H1 (cell line): ENCODE data around the gene RIN3. TPM values are rescaled to one million over a fixed set of nuclear protein-coding genes. Genes with fewer than 3 reads are reported as not detected.

ENCODE experiments used
- CTCF ChIA-PET: fragments of 300-600 bp; sonication (Branson Sonifier 250); formaldehyde crosslinking; loops from one replicate; lab custom pipeline; 2021; ENCODE audit not compliant: partially characterized antibody; lab: Charles Lee
- POLR2A ChIA-PET: fragments of 300-600 bp; sonication (Branson Sonifier 250); formaldehyde crosslinking; loops from one replicate; lab custom pipeline; 2021; ENCODE audit warnings: inconsistent platforms; ENCODE audit not compliant: partially characterized antibody; lab: Charles Lee
- DNase-seq, 2 experiments: peaks; one replicate each; pipeline versions ENCODE4 v3.0.0 to v3.0.0-alpha.2; 2010 to 2022; ENCODE audit warnings: low spot score in 2 of 2, low read depth in 1 of 2, mixed read lengths in 1 of 2
- FAIRE-seq: peaks from 2 replicates; lab custom pipeline; 2011; peaks lifted over from hg19 to GRCh38; lab: Jason Lieb, UNC
- H2AFZ ChIP-seq: 2 replicates; pipeline ENCODE4 v1.8.1; 2012; ENCODE audit warnings: low read length, inconsistent platforms
- H2AK5ac ChIP-seq: 2 replicates; pipeline ENCODE4 v1.6.1; 2013; ENCODE audit warnings: low read depth, low read length
- H2BK120ac ChIP-seq: replicated peaks from 2 replicates; pipeline ENCODE3; 2013; ENCODE audit warnings: low read depth, low read length, inconsistent platforms
- H2BK12ac ChIP-seq: 2 replicates; pipeline ENCODE4 v1.6.1; 2013; ENCODE audit warnings: low read depth, low read length
- H2BK15ac ChIP-seq: 2 replicates; pipeline ENCODE4 v1.6.1; 2013; ENCODE audit warnings: low read length
- H2BK20ac ChIP-seq: 2 replicates; pipeline ENCODE4 v1.6.1; 2013; ENCODE audit warnings: low read length
- H2BK5ac ChIP-seq: 2 replicates; pipeline ENCODE4 v1.6.1; 2013; ENCODE audit warnings: low read depth, low read length
- H3K14ac ChIP-seq: 2 replicates; pipeline ENCODE4 v1.6.1; 2013; ENCODE audit warnings: inconsistent platforms; ENCODE audit not compliant: insufficient read length
- H3K18ac ChIP-seq: 2 replicates; pipeline ENCODE4 v1.6.1; 2013; ENCODE audit warnings: low read length; ENCODE audit errors: extremely low read depth
- H3K23ac ChIP-seq: 2 replicates; pipeline ENCODE4 v1.6.1; 2013; ENCODE audit warnings: inconsistent platforms; ENCODE audit not compliant: insufficient read length
- H3K23me2 ChIP-seq: 2 replicates; pipeline ENCODE4 v1.6.1; 2013; ENCODE audit warnings: low read depth, low read length
- H3K27ac ChIP-seq: 2 replicates; pipeline ENCODE4 v1.6.1; 2011; ENCODE audit warnings: low read depth, low read length, inconsistent platforms
- H3K27me3 ChIP-seq, 4 experiments: replicated peaks in 1 of 4; 1 replicate in 1 of 4; 2 replicates in 3 of 4; pipeline versions ENCODE4 v1.6.1 to v1.8.1; 2011 to 2013; ENCODE audit warnings: low read length in 3 of 4, mild to moderate bottlenecking in 3 of 4, inconsistent platforms in 2 of 4, mixed read lengths in 2 of 4, moderate library complexity in 1 of 4; ENCODE audit not compliant: control insufficient read depth in 3 of 4, insufficient read depth in 3 of 4; ENCODE audit errors: extremely low read depth in 1 of 4
- H3K36me3 ChIP-seq, 4 experiments: 2 replicates each; pipeline versions ENCODE4 v1.6.1 to v1.8.1; 2011 to 2013; ENCODE audit warnings: mild to moderate bottlenecking in 4 of 4, low read length in 3 of 4, moderate library complexity in 2 of 4, control low read depth in 1 of 4, inconsistent platforms in 1 of 4; ENCODE audit not compliant: insufficient read depth in 4 of 4, control insufficient read depth in 2 of 4
- H3K4ac ChIP-seq: replicated peaks from 2 replicates; pipeline ENCODE3; 2013; ENCODE audit warnings: low read length, low read depth, mixed read lengths, inconsistent platforms; ENCODE audit not compliant: insufficient read length
- H3K4me1 ChIP-seq, 4 experiments: replicated peaks in 1 of 4; 1 replicate in 1 of 4; 2 replicates in 3 of 4; pipeline versions ENCODE4 v1.6.1 to v1.8.1; 2011 to 2013; ENCODE audit warnings: low read length in 3 of 4, inconsistent platforms in 2 of 4, mixed read lengths in 1 of 4; ENCODE audit not compliant: insufficient read depth in 4 of 4, control insufficient read depth in 3 of 4
- H3K4me2 ChIP-seq, 2 experiments: 2 replicates each; pipeline versions ENCODE4 v1.6.1 to v1.8.1; 2011 to 2013; ENCODE audit warnings: low read depth in 2 of 2, low read length in 2 of 2, control low read depth in 1 of 2, inconsistent platforms in 1 of 2, mild to moderate bottlenecking in 1 of 2; ENCODE audit not compliant: insufficient read depth in 1 of 2
- H3K4me3 ChIP-seq, 4 experiments: fragments of 200-600, 300-600 bp in 1 of 4; sonication (generic), shearing (Covaris generic), sonication (Bioruptor Twin) in 1 of 4; 2 replicates each; pipeline versions ENCODE4 v1.5.1 to v1.8.1; 2011 to 2016; ENCODE audit warnings: low read length in 4 of 4, low read depth in 3 of 4, control low read depth in 2 of 4, inconsistent platforms in 2 of 4, mild to moderate bottlenecking in 2 of 4, mixed read lengths in 1 of 4, moderate library complexity in 1 of 4; ENCODE audit not compliant: insufficient read depth in 2 of 4; ENCODE audit errors: extremely low read depth in 1 of 4
- H3K56ac ChIP-seq: replicated peaks from 2 replicates; pipeline ENCODE3; 2013; ENCODE audit warnings: low read depth, mild to moderate bottlenecking, mixed read lengths, low read length, inconsistent platforms; ENCODE audit not compliant: insufficient read length
- H3K79me1 ChIP-seq: 2 replicates; pipeline ENCODE4 v1.6.1; 2013; ENCODE audit warnings: low read depth, low read length, control low read depth
- H3K79me2 ChIP-seq, 2 experiments: 2 replicates each; pipeline versions ENCODE4 v1.6.1 to v1.8.1; 2012 to 2013; ENCODE audit warnings: low read length in 2 of 2, mild to moderate bottlenecking in 2 of 2, inconsistent platforms in 1 of 2; ENCODE audit not compliant: insufficient read depth in 2 of 2, control insufficient read depth in 1 of 2
- H3K9ac ChIP-seq, 4 experiments: replicated peaks in 1 of 4; 1 replicate in 1 of 4; 2 replicates in 3 of 4; pipeline versions ENCODE4 v1.6.1 to v1.8.1; 2011 to 2013; ENCODE audit warnings: low read depth in 3 of 4, low read length in 3 of 4, control low read depth in 2 of 4, mild to moderate bottlenecking in 2 of 4, moderate library complexity in 2 of 4, inconsistent platforms in 1 of 4; ENCODE audit errors: extremely low read depth in 1 of 4
- H3K9me3 ChIP-seq, 2 experiments: 2 replicates each; pipeline versions ENCODE4 v1.6.1 to v1.8.1; 2012 to 2013; ENCODE audit warnings: mild to moderate bottlenecking in 2 of 2, moderate library complexity in 2 of 2, control low read depth in 1 of 2, inconsistent platforms in 1 of 2, low read depth in 1 of 2, low read length in 1 of 2, mixed read lengths in 1 of 2; ENCODE audit not compliant: insufficient read depth in 2 of 2
- H4K20me1 ChIP-seq, 2 experiments: replicated peaks in 1 of 2; 2 replicates each; pipeline versions ENCODE3 to v1.8.1; 2011 to 2013; ENCODE audit warnings: inconsistent platforms in 2 of 2, low read length in 2 of 2, mild to moderate bottlenecking in 1 of 2; ENCODE audit not compliant: insufficient read depth in 2 of 2, control insufficient read depth in 1 of 2
- H4K5ac ChIP-seq: 2 replicates; pipeline ENCODE4 v1.6.1; 2013; ENCODE audit warnings: low read length, low read depth, mixed read lengths, inconsistent platforms; ENCODE audit not compliant: insufficient read length
- H4K8ac ChIP-seq: 2 replicates; pipeline ENCODE4 v1.8.0; 2013; ENCODE audit warnings: mild to moderate bottlenecking, moderate library complexity, low read length, inconsistent platforms; ENCODE audit not compliant: insufficient read depth; ENCODE audit errors: extremely low read depth
- H4K91ac ChIP-seq: replicated peaks from 2 replicates; pipeline ENCODE3; 2013; ENCODE audit warnings: low read length, mixed read lengths, inconsistent platforms; ENCODE audit not compliant: insufficient read length
- CBX8 ChIP-seq: fragments of 300-800, 300-1000 bp; sonication (generic); IDR thresholded peaks from 2 replicates; pipeline ENCODE4 v1.7.1; 2016; ENCODE audit warnings: low read depth, low read length, borderline replicate concordance
- EGR1 ChIP-seq: IDR thresholded peaks from 2 replicates; pipeline ENCODE4 v1.6.1; 2011; ENCODE audit warnings: low read depth, low read length, borderline replicate concordance
- FOSL1 ChIP-seq: IDR thresholded peaks from 2 replicates; pipeline ENCODE4 v1.6.1; 2011; ENCODE audit warnings: mild to moderate bottlenecking, low read depth, low read length, moderate library complexity; ENCODE audit not compliant: insufficient read depth
- GTF2F1 ChIP-seq: IDR thresholded peaks from 2 replicates; pipeline ENCODE4 v1.6.1; 2012; ENCODE audit warnings: low read depth, low read length, improper control_type of control experiment, borderline replicate concordance
- JUN ChIP-seq: IDR thresholded peaks from 2 replicates; pipeline ENCODE4 v1.6.1; 2011; ENCODE audit warnings: low read depth, mild to moderate bottlenecking, improper control_type of control experiment, low read length
- NANOG ChIP-seq: IDR thresholded peaks from 2 replicates; pipeline ENCODE4 v1.6.1; 2011; ENCODE audit warnings: low read length, low read depth, mild to moderate bottlenecking, inconsistent platforms; ENCODE audit not compliant: insufficient read depth, poor library complexity, severe bottlenecking
- NRF1 ChIP-seq: IDR thresholded peaks from 2 replicates; pipeline ENCODE4 v1.6.1; 2011; ENCODE audit warnings: mild to moderate bottlenecking, low read depth, low read length, improper control_type of control experiment
- PHF8 ChIP-seq: fragments of 200-600 bp; sonication (generic); conservative IDR thresholded peaks from 2 replicates; pipeline ENCODE4 v1.7.1; 2012; ENCODE audit warnings: low read depth, mild to moderate bottlenecking, inconsistent platforms, low read length, moderate library complexity
- POLR2A ChIP-seq, 2 experiments: IDR thresholded peaks; 1 replicate in 1 of 2; 2 replicates in 1 of 2; pipeline ENCODE4 v1.6.1; 2011; ENCODE audit warnings: low read depth in 2 of 2, low read length in 2 of 2, mild to moderate bottlenecking in 2 of 2; ENCODE audit errors: control extremely low read depth in 1 of 2
- RFX5 ChIP-seq: IDR thresholded peaks from 2 replicates; pipeline ENCODE4 v1.6.1; 2011; ENCODE audit warnings: low read depth, low read length, improper control_type of control experiment, borderline replicate concordance
- TAF7 ChIP-seq: optimal IDR thresholded peaks from 2 replicates; pipeline ENCODE3; 2011; ENCODE audit warnings: low read depth, mild to moderate bottlenecking, inconsistent platforms, low read length, moderate library complexity, borderline replicate concordance
- WGBS, 2 experiments: shearing (Covaris generic) in 1 of 2; methylation state at CpG; one replicate each; pipeline versions ENCODE4 v1.1.6 to v1.1.7; 2013 to 2015; ENCODE audit warnings: low lambda C conversion rate in 2 of 2, mixed read lengths in 2 of 2, inconsistent platforms in 1 of 2, low coverage in 1 of 2, missing lambda C conversion rate in 1 of 2; ENCODE audit not compliant: insufficient replicate concordance in 2 of 2, insufficient coverage in 1 of 2, insufficient read length in 1 of 2; ENCODE audit errors: extremely low coverage in 1 of 2, missing lambda C conversion rate in 1 of 2; 5-methylcytosine and 5-hydroxymethylcytosine counted together
- polyA plus RNA-seq, 7 experiments: library from polyadenylated mRNA; depleted of rRNA in 3 of 7; stranded (reverse) in 5 of 7; unstranded in 2 of 7; fragments of >200 nt in 5 of 7; fragments of 200-250 nt in 2 of 7; gene quantifications; 1 replicate in 5 of 7; 2 replicates in 1 of 7; 4 replicates in 1 of 7; pipeline versions ENCODE4 v1.2.1 to v1.2.3, GENCODE V29; 2011 to 2013; ENCODE audit warnings: missing spikeins in 2 of 7, mixed read lengths in 2 of 7
- total RNA-seq: library from RNA; stranded (reverse); fragmentation: NEBNext Ultra II Directional; extraction: Animal tissue kit (Norgen Biotek cat#: 25700); gene quantifications from 2 replicates; pipeline ENCODE4 v1.2.1, GENCODE V29; 2021
- TF ChIP-seq, protein P1 (sequence below), 3 experiments: IDR thresholded peaks; 1 replicate in 2 of 3; 2 replicates in 1 of 3; pipeline versions ENCODE4 v1.5.1 to v1.6.1; 2011; ENCODE audit warnings: low read length in 3 of 3, mild to moderate bottlenecking in 3 of 3, inconsistent platforms in 2 of 3, low read depth in 1 of 3, moderate library complexity in 1 of 3; ENCODE audit not compliant: insufficient read depth in 1 of 3; ENCODE audit errors: control extremely low read depth in 1 of 3

RIN3 gene
- total and polyA plus RNA-seq, 2 of the 8 experiments (the other 6 are each of a cell fraction or from before 2014, with no cell fraction given): 0.59 to 1.5 TPM

DNA sequence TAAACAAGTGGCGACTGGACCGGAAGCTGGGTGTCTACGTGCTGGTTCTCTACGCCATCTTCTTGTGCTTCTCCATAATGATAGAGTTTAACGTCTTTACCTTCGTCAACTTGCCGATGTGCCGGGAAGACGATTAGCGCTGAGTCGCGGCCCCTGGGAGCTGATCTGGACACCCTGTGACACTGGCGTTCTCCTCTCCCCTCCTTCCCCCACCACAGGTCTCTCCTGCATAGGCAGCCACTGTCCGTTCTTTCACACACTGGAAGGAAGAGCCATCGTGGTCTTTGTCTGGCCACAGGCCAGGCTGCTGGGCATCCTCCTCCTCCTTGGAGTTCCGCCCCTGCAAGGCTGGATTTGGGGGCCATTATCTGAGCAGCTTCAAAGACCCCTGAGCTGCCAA is 20.1 kb upstream of the RIN3 start:
- no peak overlapping the region for H3K4me3 ChIP-seq
- no peak for FAIRE-seq
- no peak overlapping the region for H3K14ac ChIP-seq
- peaks cover 0 to 2% (median 0%) of the 10 kb centered on the region in 4 experiments; a peak in 3 of 7 replicates for H3K27me3 ChIP-seq
- no peaks in the 10 kb centered on the region for H3K9me3 ChIP-seq
- no peak overlapping the region for H3K9ac ChIP-seq
- no peak overlapping the region for H3K4me2 ChIP-seq
- H2BK12ac ChIP-seq: no peak overlapping the region
- H4K8ac ChIP-seq: no peak overlapping the region
- no peak overlapping the region for H3K56ac ChIP-seq
- H2BK20ac ChIP-seq: no peak overlapping the region
- ChIA-PET CTCF (interaction anchor here (1.5 to 2.0 kb wide), 2 partner anchors 11 to 20 kb away, joined by 5 to 8 read pairs; partner anchors contain the start of gene RIN3), POLR2A (no interaction called here)
- H2AK5ac ChIP-seq: no peak overlapping the region
- H3K23me2 ChIP-seq: no peaks in the 10 kb centered on the region
- peaks cover 0 to 7% (median 2%) of the 10 kb centered on the region in 4 experiments; a peak in 5 of 7 replicates for H3K4me1 ChIP-seq
- DNase-seq: no peak
- no peak overlapping the region for H4K91ac ChIP-seq
- H2BK5ac ChIP-seq: no peak overlapping the region
- no peak overlapping the region for H2BK120ac ChIP-seq
- 88% methylated on average over 16 of the region's 16 CpGs; no CpG with 5 or more reads in 1 of the 2 experiments for WGBS, 2 experiments
- no peak overlapping the region for H3K18ac ChIP-seq
- H4K5ac ChIP-seq: no peak overlapping the region
- no peaks in the 10 kb centered on the region for H3K36me3 ChIP-seq
- no peaks in the 10 kb centered on the region for H3K79me2 ChIP-seq
- H3K4ac ChIP-seq: no peak overlapping the region
- no peak overlapping the region for H3K27ac ChIP-seq
- no peaks in the 10 kb centered on the region for H3K79me1 ChIP-seq
- H2AFZ ChIP-seq: no peak overlapping the region
- no peak overlapping the region for H3K23ac ChIP-seq
- H2BK15ac ChIP-seq: no peak overlapping the region
- no peaks in the 10 kb centered on the region for H4K20me1 ChIP-seq
- TF ChIP-seq TAF7: no peak
- TF ChIP-seq FOSL1: no peak
- TF ChIP-seq CBX8: no peak
- no peak for TF ChIP-seq EGR1
- no peak for TF ChIP-seq GTF2F1
- no peak for TF ChIP-seq NRF1
- no peak for TF ChIP-seq RFX5
- no peak for TF ChIP-seq PHF8
- TF ChIP-seq, protein P1, sequence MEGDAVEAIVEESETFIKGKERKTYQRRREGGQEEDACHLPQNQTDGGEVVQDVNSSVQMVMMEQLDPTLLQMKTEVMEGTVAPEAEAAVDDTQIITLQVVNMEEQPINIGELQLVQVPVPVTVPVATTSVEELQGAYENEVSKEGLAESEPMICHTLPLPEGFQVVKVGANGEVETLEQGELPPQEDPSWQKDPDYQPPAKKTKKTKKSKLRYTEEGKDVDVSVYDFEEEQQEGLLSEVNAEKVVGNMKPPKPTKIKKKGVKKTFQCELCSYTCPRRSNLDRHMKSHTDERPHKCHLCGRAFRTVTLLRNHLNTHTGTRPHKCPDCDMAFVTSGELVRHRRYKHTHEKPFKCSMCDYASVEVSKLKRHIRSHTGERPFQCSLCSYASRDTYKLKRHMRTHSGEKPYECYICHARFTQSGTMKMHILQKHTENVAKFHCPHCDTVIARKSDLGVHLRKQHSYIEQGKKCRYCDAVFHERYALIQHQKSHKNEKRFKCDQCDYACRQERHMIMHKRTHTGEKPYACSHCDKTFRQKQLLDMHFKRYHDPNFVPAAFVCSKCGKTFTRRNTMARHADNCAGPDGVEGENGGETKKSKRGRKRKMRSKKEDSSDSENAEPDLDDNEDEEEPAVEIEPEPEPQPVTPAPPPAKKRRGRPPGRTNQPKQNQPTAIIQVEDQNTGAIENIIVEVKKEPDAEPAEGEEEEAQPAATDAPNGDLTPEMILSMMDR (IDR thresholded peaks at IDR 0.05; ENCODE audit: control extremely low read depth in 1 of 3, insufficient read depth in 1 of 3, low read depth in 1 of 3, low read length in 3 of 3): no peak
- TF ChIP-seq NANOG: no peak
- no peak for TF ChIP-seq JUN
- TF ChIP-seq POLR2A (IDR thresholded peaks at IDR 0.05; ENCODE audit: control extremely low read depth in 1 of 2, low read depth in 2 of 2, low read length in 2 of 2): no peak
